GM19193 (cell line): ENCODE data around the gene SART3.

Experiments
- POLR2A ChIP-seq: IDR thresholded peaks from 4 replicates; pipeline ENCODE4 v1.6.1; 2011; ENCODE audit not compliant: insufficient read depth, insufficient read length; ENCODE audit errors: extremely low read depth

Gene SART3

DNA sequence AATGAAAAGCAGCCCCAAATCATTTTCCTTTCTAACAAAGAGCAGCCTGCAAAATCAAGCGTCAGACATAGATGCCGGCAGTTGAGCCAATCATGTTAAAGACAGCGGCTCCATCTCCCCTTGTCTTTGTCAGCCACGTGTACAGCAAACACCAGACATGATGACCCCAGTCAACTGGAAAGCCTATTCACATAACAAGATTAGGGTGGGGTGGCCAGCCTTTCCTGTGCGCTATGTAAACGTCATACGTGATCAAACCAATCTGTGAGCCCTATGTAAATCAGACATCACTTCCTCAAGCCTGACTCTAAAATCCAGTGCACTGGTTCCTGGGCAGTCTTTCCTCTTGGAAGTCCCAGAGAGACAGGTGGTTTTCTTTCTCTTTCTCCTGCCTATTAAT lies 55.8 kb downstream of the SART3 start:
- TF ChIP-seq POLR2A = no peak

DNA sequence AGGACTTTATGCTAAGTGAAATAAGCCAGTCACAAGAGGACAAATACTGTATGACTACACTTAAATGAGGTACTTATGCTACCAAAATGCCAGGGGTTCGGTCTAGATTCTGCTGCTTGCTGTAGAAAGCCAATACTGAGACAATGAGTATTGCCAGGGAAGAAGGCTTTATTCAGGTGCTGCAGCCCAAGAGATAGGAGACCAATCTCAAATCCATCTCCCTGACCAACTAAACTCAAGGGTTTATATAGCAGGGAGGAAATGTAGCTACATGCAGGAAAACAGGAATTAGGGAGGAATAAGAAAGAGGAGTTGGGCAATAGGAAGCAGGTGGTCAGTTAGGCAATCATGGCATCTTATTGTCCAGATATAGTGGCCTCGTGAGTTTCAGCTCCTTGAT lies 58.1 kb downstream of the SART3 start:
- no peak for TF ChIP-seq POLR2A

DNA sequence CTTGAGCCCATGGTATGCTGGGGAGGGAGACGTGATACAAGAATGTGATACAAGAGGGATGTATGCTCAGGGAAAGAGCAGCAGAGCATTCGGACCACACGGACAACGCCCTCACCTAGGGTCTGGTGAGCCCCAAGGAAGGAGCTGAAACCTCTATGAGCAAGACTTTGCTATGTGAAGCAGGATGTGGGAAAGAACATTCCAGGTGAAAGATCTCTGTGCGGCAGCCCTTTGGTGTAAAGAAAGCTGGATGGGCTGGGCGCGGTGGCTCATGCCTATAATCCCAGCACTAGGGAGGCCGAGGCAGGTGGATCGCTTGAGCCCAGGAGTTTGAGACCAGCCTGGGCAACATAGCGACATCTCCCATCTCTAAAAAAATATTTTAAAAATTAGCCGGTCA lies 62.8 kb downstream of the SART3 start:
- no peak for TF ChIP-seq POLR2A

DNA sequence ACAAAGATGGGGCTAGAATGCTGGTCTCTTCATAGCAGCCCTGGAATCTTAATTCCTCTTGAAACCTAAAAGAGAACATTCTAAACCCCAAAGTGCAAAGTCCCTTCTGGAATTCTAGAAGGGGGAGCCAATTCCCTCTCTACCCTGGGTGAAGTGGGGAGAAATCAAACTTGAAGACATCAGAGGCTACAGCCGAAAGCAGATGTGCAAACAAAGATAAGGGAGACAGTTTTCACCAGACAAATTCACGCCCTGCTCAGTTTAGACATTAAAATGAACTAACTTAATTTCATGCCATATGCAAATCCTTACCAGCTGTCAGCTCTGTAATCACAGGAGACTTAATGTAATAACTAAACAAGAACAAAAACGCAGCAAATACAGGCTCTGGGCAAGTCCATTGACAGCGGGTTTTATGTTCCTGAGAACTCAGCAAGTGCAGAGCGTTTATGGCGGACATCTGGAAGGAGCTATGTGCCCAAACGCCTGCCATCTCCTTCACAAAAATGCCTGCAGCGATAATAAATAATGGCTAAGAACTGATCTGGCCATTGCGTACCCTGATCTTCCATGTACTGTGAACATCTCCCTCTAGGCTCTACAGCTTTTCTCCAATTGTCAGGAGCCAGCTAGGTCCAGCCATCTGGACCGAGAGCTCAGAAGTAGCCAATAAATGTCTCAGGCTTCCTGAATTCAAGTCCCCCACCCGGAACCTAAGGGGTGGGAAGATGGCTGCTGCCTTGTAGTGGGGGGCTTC lies 65.0 kb downstream of the SART3 start:
- no peak for TF ChIP-seq POLR2A

DNA sequence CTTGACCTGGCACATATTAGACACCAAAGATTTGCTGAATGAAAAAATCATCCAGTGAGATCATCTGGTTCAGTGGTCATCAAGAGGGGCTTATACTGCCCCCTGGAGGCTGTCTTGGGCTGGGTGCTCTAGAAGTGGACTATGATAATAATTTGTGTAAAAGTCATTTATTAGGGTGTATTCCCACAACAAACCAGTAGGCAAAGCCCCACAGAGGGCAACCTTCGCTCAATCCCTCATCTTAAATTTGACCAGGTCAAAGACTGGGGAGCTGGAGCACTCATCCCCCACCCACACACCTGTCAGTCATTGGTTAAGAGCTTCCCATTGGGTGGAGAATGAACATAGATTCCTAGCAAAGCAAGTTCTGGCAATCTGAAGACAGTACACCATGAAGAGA lies 65.9 kb downstream of the SART3 start:
- no peak for TF ChIP-seq POLR2A

DNA sequence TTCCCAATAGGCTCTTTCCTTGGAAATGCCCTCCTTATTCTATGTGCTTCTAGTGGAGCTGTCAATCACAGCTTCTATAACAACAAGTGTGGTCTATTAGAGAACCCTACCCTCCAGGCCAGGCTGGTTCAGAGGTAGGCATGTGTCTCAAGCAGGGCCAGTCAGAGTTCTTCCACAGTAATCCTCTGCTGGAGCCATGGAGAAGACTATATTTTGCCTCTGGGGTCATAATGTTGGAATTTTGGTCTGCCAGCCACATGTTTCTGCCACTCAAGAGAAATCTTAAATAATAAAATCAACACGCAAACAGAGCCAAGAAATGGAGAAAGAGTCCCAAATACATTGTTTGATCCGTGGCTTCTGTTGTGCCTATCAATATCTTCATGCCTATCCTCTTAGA lies 69.7 kb downstream of the SART3 start:
- no peak for TF ChIP-seq POLR2A

DNA sequence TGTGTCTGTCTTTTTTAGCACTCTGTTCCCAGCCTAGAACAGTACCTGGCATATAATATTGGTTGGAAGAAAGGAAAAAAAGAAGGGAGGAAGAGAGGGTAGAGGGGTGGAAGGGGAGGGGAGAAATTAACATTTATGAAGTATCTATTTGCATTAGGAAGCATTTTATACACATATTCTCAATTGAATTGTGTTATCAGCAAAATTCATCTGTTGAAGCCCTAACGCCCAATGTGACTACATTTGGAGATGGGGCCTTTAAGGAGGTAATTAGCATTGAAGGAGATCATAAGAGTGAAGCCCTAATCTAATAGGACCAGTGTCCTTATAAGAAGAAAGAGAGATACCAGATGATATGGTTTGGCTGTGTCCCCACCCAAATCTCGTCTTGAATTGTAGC lies 76.1 kb downstream of the SART3 start:
- no peak for TF ChIP-seq POLR2A

DNA sequence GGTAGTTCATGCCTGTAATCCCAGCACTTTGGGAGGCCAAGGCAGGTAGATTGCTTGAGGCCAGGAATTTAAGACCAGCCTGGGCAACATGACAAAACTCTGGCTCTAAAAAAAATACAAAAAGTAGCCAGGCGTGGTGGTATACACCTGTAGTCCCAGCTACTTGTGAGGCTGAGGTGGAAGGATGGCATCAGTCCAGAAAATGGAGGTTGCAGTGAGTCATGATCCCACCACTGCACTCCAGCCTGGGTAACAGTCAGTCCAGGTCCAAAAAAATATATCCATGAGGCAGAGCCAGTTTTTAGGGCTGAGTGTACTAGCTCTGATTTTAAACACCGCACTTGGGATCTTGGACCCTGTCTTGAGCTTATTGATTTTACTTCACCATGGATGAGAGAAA lies 76.5 kb downstream of the SART3 start:
- no peak for TF ChIP-seq POLR2A

DNA sequence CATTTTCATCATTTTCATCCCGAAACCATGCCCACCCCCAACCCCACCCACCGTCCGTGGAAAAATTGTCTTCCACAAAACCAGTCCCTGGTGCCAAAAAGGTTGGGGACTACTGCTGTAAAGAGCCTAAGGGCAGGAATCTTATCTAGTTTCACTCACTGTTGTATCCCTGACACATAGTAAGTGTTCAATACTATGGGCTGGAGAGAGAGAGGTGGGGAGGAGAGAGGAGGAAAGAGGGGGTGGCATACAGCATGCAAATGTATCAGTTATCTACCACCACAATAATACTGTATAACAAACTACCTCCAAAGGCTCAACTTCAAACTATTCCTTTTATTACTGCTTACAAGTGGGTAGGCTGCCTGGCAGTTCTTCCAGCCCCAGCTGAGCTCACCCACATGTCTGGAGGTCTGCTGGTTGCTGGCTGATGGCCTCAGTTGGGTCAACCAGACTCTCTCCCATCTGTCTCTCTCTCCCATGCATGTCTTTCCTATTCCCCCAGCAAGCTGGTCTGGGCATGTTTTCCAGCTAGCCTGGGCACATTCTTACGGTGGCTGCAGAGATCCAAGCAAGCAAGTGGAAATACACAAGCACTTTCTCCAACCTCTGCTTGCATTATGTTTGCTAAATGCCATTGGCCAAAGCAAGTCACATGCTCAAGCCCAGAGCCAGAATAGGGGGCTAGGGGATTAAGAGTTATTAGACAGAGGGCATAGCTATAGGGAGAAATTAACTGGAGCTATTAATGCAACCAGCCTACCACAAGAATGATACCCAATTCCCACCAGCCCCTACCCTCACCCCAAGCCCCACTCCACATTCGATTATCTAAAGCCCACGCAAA lies 77.5 kb downstream of the SART3 start:
- no peak for TF ChIP-seq POLR2A

DNA sequence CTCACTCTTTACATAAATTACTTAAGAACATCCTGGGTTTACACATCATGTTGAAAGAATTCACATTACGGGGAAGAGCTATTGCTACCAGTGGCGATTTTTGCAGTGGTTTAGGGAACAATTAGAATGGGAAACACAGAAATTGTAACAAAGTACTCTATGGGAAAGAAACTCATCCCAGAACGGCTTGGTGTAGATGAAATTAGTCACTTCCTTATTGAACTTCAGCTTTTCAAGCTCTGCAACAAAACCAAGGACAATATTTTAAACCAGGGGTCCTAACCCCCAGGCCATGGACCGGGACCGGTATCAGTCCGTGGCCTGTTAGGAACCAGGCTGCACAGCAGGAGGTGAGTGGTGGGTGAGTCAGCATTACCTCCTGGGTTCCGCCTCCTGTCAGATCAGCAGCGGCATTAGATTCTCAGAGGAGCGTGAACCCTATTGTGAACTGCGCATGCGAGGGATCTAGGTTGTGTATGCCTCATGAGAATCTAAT lies 78.2 kb downstream of the SART3 start:
- no peak for TF ChIP-seq POLR2A

DNA sequence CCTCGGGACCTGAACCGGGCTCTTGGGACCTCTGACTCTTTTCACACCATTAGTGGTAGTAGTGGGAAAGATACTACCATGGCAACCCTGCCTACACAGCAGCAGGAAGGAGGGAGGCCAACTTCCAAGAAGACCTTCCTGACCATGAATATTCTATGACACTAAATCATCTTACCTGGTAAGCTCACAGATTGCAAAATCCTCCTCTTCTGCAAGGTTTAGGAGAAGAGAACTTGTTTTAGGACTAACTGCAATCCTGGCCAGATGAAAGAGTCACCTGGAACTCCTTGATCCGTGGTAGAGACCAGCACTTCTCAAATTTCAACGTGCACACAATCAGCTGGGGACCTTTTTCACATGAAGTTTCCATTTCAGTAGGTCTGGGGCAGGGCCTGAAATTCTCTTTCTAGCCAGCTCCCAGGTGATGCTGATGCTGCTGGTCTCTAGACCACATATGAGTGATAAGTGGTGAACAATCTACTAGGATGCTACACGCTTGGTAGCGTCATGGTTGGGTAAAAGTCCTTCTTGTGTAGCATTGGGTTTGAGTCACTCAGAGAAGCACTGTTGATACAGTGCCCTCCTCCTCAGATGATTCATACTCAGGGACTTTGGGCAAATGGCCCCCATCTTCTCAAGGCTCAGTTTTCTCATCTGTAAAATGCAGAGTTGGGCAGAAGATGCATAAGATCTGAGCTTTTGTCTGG lies 81.5 kb downstream of the SART3 start:
- no peak for TF ChIP-seq POLR2A

DNA sequence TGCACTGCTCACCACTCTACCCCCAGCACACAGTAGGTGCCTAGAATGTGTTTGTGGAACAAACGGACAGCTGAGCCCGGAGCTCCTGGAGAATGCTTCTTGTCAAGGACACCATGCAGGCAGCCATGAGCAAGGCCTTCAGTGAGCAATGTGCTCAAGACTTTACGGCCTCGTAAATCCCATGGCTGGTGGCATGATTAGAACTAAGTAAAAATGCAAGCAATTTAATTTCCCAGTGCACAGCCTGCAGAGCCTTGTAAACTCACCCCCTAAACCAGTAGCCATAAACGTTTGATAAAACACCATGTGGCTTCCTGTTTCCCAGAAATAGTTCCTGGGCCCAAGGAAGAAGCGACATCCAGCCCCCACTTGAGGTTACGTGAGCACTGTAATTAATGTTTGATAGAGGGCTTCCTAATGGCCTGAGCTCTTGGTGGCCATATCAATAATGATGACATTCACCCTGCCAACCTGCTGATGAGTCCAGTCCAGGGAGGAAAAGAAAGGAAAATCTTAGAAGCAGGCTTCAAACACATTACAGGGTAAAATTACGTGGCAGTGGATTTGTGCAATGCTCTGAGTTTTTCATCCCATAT lies 82.3 kb downstream of the SART3 start:
- TF ChIP-seq POLR2A = no peak

DNA sequence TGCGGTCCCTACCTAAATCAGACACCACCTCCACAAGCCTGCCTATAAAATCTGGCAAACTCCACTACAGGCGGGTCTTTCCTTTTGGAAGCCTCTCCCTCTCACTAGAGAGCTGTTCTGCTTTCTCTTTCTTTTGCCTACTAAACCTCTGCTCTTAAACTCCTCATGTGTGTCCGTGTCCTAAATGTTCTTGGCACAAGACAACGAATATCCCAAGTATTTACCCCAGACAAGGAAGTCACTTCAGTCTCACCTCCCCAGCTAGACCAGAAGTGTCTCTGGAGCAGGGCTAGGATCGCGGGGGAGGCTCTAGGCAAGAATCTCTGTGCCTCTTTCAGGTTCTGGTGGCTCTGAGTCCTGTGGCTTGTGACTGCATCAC lies 83.1 kb downstream of the SART3 start:
- no peak for TF ChIP-seq POLR2A

DNA sequence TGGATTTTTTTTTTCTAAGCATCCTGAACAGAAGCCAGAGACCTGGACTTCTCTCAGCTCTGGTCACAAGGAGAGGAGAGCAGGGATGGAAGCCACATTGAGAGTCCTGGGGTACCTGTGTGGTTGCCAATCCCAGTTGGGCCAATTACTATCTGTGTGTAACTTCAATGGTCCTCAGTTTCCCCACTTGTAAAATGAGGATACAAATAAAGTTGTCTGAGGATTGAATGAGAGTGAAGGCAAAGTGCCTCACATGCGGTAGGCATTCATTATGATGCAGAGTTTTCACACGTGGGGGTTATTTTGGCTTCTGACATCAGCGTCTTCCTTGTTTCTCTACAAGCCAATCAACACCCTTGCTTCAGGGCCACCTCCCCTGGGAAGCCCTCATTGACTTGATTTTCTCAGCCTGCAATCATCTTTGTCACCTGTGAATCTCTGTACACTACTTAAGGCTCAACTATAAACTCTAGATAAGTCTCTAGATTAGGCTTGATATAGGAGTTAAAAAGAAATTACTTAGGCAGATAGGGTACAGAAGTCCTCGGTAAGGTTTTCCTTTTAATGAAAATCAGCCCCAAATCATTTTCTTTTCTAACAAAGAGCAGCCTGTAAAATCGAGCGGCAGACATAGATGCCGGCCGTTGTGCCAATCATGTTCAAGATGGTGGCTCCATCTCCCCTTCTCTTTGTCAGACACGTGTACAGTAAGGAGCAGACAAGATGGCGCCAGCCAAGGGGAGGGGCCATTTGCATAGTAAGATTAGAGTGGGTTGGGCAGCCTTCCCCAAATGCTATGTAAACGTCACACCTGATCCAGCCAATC lies 83.7 kb downstream of the SART3 start:
- TF ChIP-seq POLR2A = no peak
